ENCODE data around the gene TMEM59L. TPM values are rescaled to one million over a fixed set of nuclear protein-coding genes. Genes with fewer than 3 reads are reported as not detected.

Gene TMEM59L
- total RNA-seq, 1 donor from 2014 or later = 5.6 TPM

GRCh38 chr19:18644196-18645034 is 31.7 kb downstream of the TMEM59L start:
- Mint-ChIP-seq H3K36me3 (ENCODE audit: low read depth, unreplicated experiment) (peaks cover 10% of the 10 kb centered on the region), H3K27me3 (ENCODE audit: low read depth, unreplicated experiment) (peaks cover 13% of the 10 kb centered on the region), H3K4me1 (ENCODE audit: low read depth, unreplicated experiment) (peaks cover 6% of the 10 kb centered on the region), H3K4me3 (ENCODE audit: unreplicated experiment) (no peak overlapping the region), H3K27ac (ENCODE audit: unreplicated experiment) (no peak overlapping the region), H3K9me3 (ENCODE audit: unreplicated experiment) (peaks cover 7% of the 10 kb centered on the region)
- Histone ChIP-seq H3K27ac (ENCODE audit: low read depth, low read length) (no peak overlapping the region), H3K36me3 (ENCODE audit: insufficient read depth, low read length) (no peaks in the 10 kb centered on the region), H3K79me2 (ENCODE audit: insufficient read depth, low read length) (peaks cover 12% of the 10 kb centered on the region), H3K27me3 (ENCODE audit: insufficient read depth, low read length) (no peaks in the 10 kb centered on the region), H3K4me3 (ENCODE audit: insufficient read depth, low read depth, low read length) (no peak overlapping the region), H2AFZ (ENCODE audit: low read depth, low read length) (no peak overlapping the region), H3K9ac (ENCODE audit: low read length) (no peak overlapping the region), H3K9me3 (ENCODE audit: insufficient read depth, low read depth, low read length) (peaks cover 6% of the 10 kb centered on the region), H4K20me1 (ENCODE audit: insufficient read depth, low read length) (peaks cover 43% of the 10 kb centered on the region), H3K4me2 (ENCODE audit: low read length) (peak overlapping the region; percentile 8), H3K4me1 (ENCODE audit: insufficient read depth, low read length) (peaks cover 19% of the 10 kb centered on the region)
- FAIRE-seq = no peak
- DNase-seq (ENCODE audit: low read depth) = peak; percentile 30
- TF ChIP-seq EZH2 (IDR thresholded peaks at IDR 0.05; ENCODE audit: insufficient read depth, low read length) (no peak), CTCF (IDR thresholded peaks at IDR 0.05; ENCODE audit: insufficient read depth, low read depth, low read length) (no peak)

GRCh38 chr19:18645035-18645511 is 32.4 kb downstream of the TMEM59L start:
- Histone ChIP-seq H3K27me3 (ENCODE audit: insufficient read depth, low read length) (no peaks in the 10 kb centered on the region), H3K4me2 (ENCODE audit: low read length) (peak overlapping the region; percentile 8), H3K4me3 (ENCODE audit: insufficient read depth, low read depth, low read length) (no peak overlapping the region), H3K79me2 (ENCODE audit: insufficient read depth, low read length) (peaks cover 10% of the 10 kb centered on the region), H3K27ac (ENCODE audit: low read depth, low read length) (no peak overlapping the region), H4K20me1 (ENCODE audit: insufficient read depth, low read length) (peaks cover 49% of the 10 kb centered on the region), H3K36me3 (ENCODE audit: insufficient read depth, low read length) (no peaks in the 10 kb centered on the region), H3K9ac (ENCODE audit: low read length) (no peak overlapping the region), H2AFZ (ENCODE audit: low read depth, low read length) (no peak overlapping the region), H3K4me1 (ENCODE audit: insufficient read depth, low read length) (peaks cover 25% of the 10 kb centered on the region), H3K9me3 (ENCODE audit: insufficient read depth, low read depth, low read length) (peaks cover 6% of the 10 kb centered on the region)
- peaks cover 11% of the 10 kb centered on the region for H3K4me1 Mint-ChIP-seq (ENCODE audit: low read depth, unreplicated experiment)
- TF ChIP-seq EZH2 (IDR thresholded peaks at IDR 0.05; ENCODE audit: insufficient read depth, low read length) (no peak), CTCF (IDR thresholded peaks at IDR 0.05; ENCODE audit: insufficient read depth, low read depth, low read length) (no peak)
- FAIRE-seq (no peak), DNase-seq (ENCODE audit: low read depth) (no peak)
- H3K9me3 Mint-ChIP-seq (ENCODE audit: unreplicated experiment) = peaks cover 7% of the 10 kb centered on the region
- peaks cover 13% of the 10 kb centered on the region for H3K27me3 Mint-ChIP-seq (ENCODE audit: low read depth, unreplicated experiment)
- H3K4me3 Mint-ChIP-seq (ENCODE audit: unreplicated experiment) = no peak overlapping the region
- H3K36me3 Mint-ChIP-seq (ENCODE audit: low read depth, unreplicated experiment) = peaks cover 11% of the 10 kb centered on the region
- H3K27ac Mint-ChIP-seq (ENCODE audit: unreplicated experiment) = no peak overlapping the region
